ENCODE measurements around the gene MMD2.

- TF ChIP-seq POLR2A (IDR thresholded peaks at IDR 0.05; ENCODE audit: low read depth, low read length) (no peak), CTCF (IDR thresholded peaks at IDR 0.05; ENCODE audit: extremely low read depth in 1 of 2, insufficient read depth in 1 of 2, low read depth in 1 of 2, low read length in 2 of 2) (no peak), EZH2 (IDR thresholded peaks at IDR 0.05; ENCODE audit: borderline replicate concordance, low read depth, low read length, severe bottlenecking) (no peak), MYC (IDR thresholded peaks at IDR 0.05; ENCODE audit: low read depth, low read length) (no peak), JUN (IDR thresholded peaks at IDR 0.05; ENCODE audit: borderline replicate concordance, insufficient read depth, insufficient read length, low read depth) (no peak), FOS (IDR thresholded peaks at IDR 0.05; ENCODE audit: borderline replicate concordance, insufficient read depth, low read length) (no peak), POLR2AphosphoS5 (IDR thresholded peaks at IDR 0.05; ENCODE audit: insufficient read depth, low read depth, low read length) (no peak)
Measured at GRCh38 chr7:4879396-4880081, 79.4 kb downstream of the MMD2 start.
